Endothelial cell of umbilical vein (primary cell): ENCODE results near the gene NOX5. TPM values are rescaled to one million over a fixed set of nuclear protein-coding genes. Genes with fewer than 3 reads are reported as not detected.

Source experiments
- BruUV-seq: library from RNA; stranded (reverse); fragments of 400-500 nt; replicated peaks from 2 replicates; lab custom pipeline; 2021; lab: Mats Ljungman, UMichigan
- CTCF ChIA-PET: fragments of 300-600, 350-600 bp; sonication (Branson Sonifier 250); formaldehyde crosslinking; loops from one replicate; lab custom pipeline; 2021; ENCODE audit warnings: antibody characterized with exemption, inconsistent platforms; lab: Charles Lee
- POLR2A ChIA-PET: fragments of 300-600, 350-600 bp; sonication (Branson Sonifier 250); formaldehyde crosslinking; loops from one replicate; lab custom pipeline; 2021; ENCODE audit warnings: antibody characterized with exemption, inconsistent platforms; lab: Charles Lee
- DNase-seq: peaks from one replicate; pipeline ENCODE4 v3.0.0-alpha.2; 2011; ENCODE audit warnings: low read depth, low spot score
- FAIRE-seq: peaks from 2 replicates; lab custom pipeline; 2011; peaks lifted over from hg19 to GRCh38; lab: Jason Lieb, UNC
- H2AFZ ChIP-seq: 2 replicates; pipeline ENCODE4 v1.6.0; 2012; ENCODE audit warnings: low read depth, low read length, control low read depth, inconsistent platforms
- H3K27ac ChIP-seq: 2 replicates; pipeline ENCODE4 v1.5.1; 2011; ENCODE audit warnings: low read depth, mild to moderate bottlenecking, control low read depth, low read length, moderate library complexity; ENCODE audit not compliant: insufficient read depth
- H3K27me3 ChIP-seq, 2 experiments: 2 replicates each; pipeline versions ENCODE4 v1.6.0 to v1.6.1; 2011; ENCODE audit warnings: low read length in 2 of 2, mixed read lengths in 1 of 2; ENCODE audit not compliant: control insufficient read depth in 2 of 2, insufficient read depth in 2 of 2
- H3K36me3 ChIP-seq, 2 experiments: 2 replicates in 1 of 2; 3 replicates in 1 of 2; pipeline ENCODE4 v1.5.1; 2011; ENCODE audit warnings: low read length in 2 of 2, mild to moderate bottlenecking in 1 of 2, moderate library complexity in 1 of 2; ENCODE audit not compliant: control insufficient read depth in 2 of 2, insufficient read depth in 2 of 2; ENCODE audit errors: extremely low read depth in 1 of 2
- H3K4me1 ChIP-seq: 3 replicates; pipeline ENCODE4 v1.5.1; 2011; ENCODE audit warnings: mild to moderate bottlenecking, low read length; ENCODE audit not compliant: control insufficient read depth, insufficient read depth; ENCODE audit errors: extremely low read depth
- H3K4me2 ChIP-seq: 2 replicates; pipeline ENCODE4 v1.6.1; 2011; ENCODE audit warnings: low read length, control low read depth, mixed read lengths; ENCODE audit not compliant: insufficient read depth
- H3K4me3 ChIP-seq, 3 experiments: fragments of 200-600 bp in 1 of 3; sonication (generic), shearing (Covaris generic) in 1 of 3; replicated peaks in 1 of 3; 2 replicates each; pipeline ENCODE4 v1.5.1; 2011 to 2016; ENCODE audit warnings: control low read depth in 3 of 3, low read length in 3 of 3, mild to moderate bottlenecking in 2 of 3, inconsistent platforms in 1 of 3, low read depth in 1 of 3, moderate library complexity in 1 of 3; ENCODE audit not compliant: insufficient read depth in 1 of 3
- H3K79me2 ChIP-seq: 2 replicates; pipeline ENCODE4 v1.6.0; 2012; ENCODE audit warnings: low read length, inconsistent platforms; ENCODE audit not compliant: control insufficient read depth, insufficient read depth
- H3K9ac ChIP-seq: replicated peaks from 2 replicates; pipeline ENCODE3; 2011; ENCODE audit warnings: low read length, control low read depth; ENCODE audit not compliant: insufficient read depth; ENCODE audit errors: extremely low read depth
- H3K9me1 ChIP-seq: replicated peaks from 3 replicates; pipeline ENCODE4 v1.6.0; 2011; ENCODE audit warnings: mild to moderate bottlenecking, low read length; ENCODE audit not compliant: control insufficient read depth, insufficient read depth; ENCODE audit errors: extremely low read depth
- H3K9me3 ChIP-seq: replicated peaks from 2 replicates; pipeline ENCODE4 v1.5.1; 2012; ENCODE audit warnings: low read length, inconsistent platforms; ENCODE audit not compliant: control insufficient read depth, insufficient read depth
- H4K20me1 ChIP-seq: replicated peaks from 2 replicates; pipeline ENCODE3; 2011; ENCODE audit warnings: mild to moderate bottlenecking, low read length; ENCODE audit not compliant: control insufficient read depth, insufficient read depth; ENCODE audit errors: extremely low read depth
- CTCF ChIP-seq, 2 donors: IDR thresholded peaks; 1 replicate in 1 of 2; 2 replicates in 1 of 2; pipeline ENCODE4 v1.5.1; 2011; ENCODE audit warnings: low read length in 2 of 2, mild to moderate bottlenecking in 2 of 2, moderate library complexity in 2 of 2, control low read depth in 1 of 2, inconsistent platforms in 1 of 2, low read depth in 1 of 2; ENCODE audit not compliant: insufficient read depth in 1 of 2; ENCODE audit errors: extremely low read depth in 1 of 2
- EZH2 ChIP-seq: IDR thresholded peaks from 2 replicates; pipeline ENCODE4 v1.6.1; 2012; ENCODE audit warnings: borderline replicate concordance, low read depth, mild to moderate bottlenecking, moderate library complexity, low read length, inconsistent platforms; ENCODE audit not compliant: severe bottlenecking
- FOS ChIP-seq: IDR thresholded peaks from 2 replicates; pipeline ENCODE4 v1.6.1; 2011; ENCODE audit warnings: mild to moderate bottlenecking, low read length, moderate library complexity, borderline replicate concordance; ENCODE audit not compliant: insufficient read depth
- GATA2 ChIP-seq: IDR thresholded peaks from 2 replicates; pipeline ENCODE4 v1.7.0; 2011; ENCODE audit warnings: low read depth, mild to moderate bottlenecking, moderate library complexity, mixed read lengths, low read length; ENCODE audit not compliant: insufficient read length, insufficient read depth
- JUN ChIP-seq: IDR thresholded peaks from 2 replicates; pipeline ENCODE4 v1.6.1; 2011; ENCODE audit warnings: borderline replicate concordance, low read depth; ENCODE audit not compliant: insufficient read length, insufficient read depth
- MYC ChIP-seq: IDR thresholded peaks from one replicate; pipeline ENCODE4 v1.6.1; 2011; ENCODE audit warnings: mild to moderate bottlenecking, low read depth, low read length
- POLR2A ChIP-seq: IDR thresholded peaks from 2 replicates; pipeline ENCODE4 v1.6.1; 2012; ENCODE audit warnings: low read depth, mild to moderate bottlenecking, control low read depth, low read length
- POLR2AphosphoS5 ChIP-seq: IDR thresholded peaks from 2 replicates; pipeline ENCODE4 v1.6.1; 2012; ENCODE audit warnings: low read depth, mild to moderate bottlenecking, control low read depth, low read length, moderate library complexity; ENCODE audit not compliant: insufficient read depth
- dilution Hi-C: fragments of 300-500 bp; cut with MboI; formaldehyde crosslinking; loops from one replicate; pipeline ENCODE4 v1.15.0; 2019; ENCODE audit warnings: low sequenced_read_pairs; ENCODE audit not compliant: extremely low pct_ligation_motif_present
- intact Hi-C: fragments of 100-400 bp; cut with micrococcal nuclease; formaldehyde crosslinking; loops from one replicate; pipeline ENCODE4 v1.10.0; 2022
- polyA plus RNA-seq, 4 experiments: library from polyadenylated mRNA; depleted of rRNA in 3 of 4; stranded (reverse) in 3 of 4; unstranded in 1 of 4; fragments of >200 nt; gene quantifications; 2 replicates each; pipeline versions ENCODE4 v1.2.1 to v1.2.3, GENCODE V29; 2011 to 2012; ENCODE audit warnings: missing spikeins in 1 of 4
- total RNA-seq: library from RNA; stranded (reverse); gene quantifications from 2 replicates; pipeline ENCODE4 v1.2.3, GENCODE V29; 2021
- TF ChIP-seq, protein P1 (sequence below): IDR thresholded peaks from 2 replicates; pipeline ENCODE4 v1.6.1; 2011; ENCODE audit not compliant: insufficient read depth, insufficient read length

Gene NOX5
- total and polyA plus RNA-seq, 2 donors (not counting 3 experiments of a cell fraction or from before 2014, with no cell fraction given): 0.08 TPM; not detected in 1

DNA sequence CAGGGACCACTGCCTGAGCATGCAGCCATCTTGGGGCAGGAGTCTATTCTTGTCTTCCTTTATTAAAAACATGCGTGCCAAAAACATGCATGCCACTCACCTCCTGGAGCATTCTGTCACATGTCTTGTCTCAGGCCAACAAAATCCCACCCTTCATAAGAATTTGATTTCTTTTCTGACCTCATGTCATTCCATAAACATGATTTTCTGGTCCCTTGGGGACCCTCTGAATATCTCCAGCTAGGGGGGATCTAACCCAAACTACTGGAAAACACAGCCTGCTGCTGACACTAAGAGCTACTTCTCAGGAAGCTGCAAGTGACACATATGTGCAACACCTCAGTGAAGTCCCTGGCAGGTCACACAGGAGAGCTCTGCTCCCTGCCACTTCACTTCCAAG, 26.8 kb upstream of the NOX5 start:
- dilution Hi-C loops: no loop called here

More for the DNA sequence above, 26.8 kb upstream of the NOX5 start:
- no peak overlapping the region for H2AFZ ChIP-seq
- H3K4me3 ChIP-seq: no peak overlapping the region
- no peaks in the 10 kb centered on the region for H4K20me1 ChIP-seq
- no peak overlapping the region for H3K27ac ChIP-seq
- no peaks in the 10 kb centered on the region for H3K4me1 ChIP-seq
- H3K9ac ChIP-seq: no peak overlapping the region
- intact Hi-C loops: no loop called here
- no peaks in the 10 kb centered on the region for H3K36me3 ChIP-seq
- POLR2A ChIA-PET: no interaction called here
- H3K4me2 ChIP-seq: no peak overlapping the region
- DNase-seq (no peak), FAIRE-seq (no peak)
- CTCF ChIA-PET: interaction anchor here (0.9 to 1.4 kb wide), 2 partner anchors 13 kb away, joined by 3 read pairs; no protein-coding TSS in a partner anchor
- no TSS peak for BruUV-seq
- H3K9me3 ChIP-seq: no peaks in the 10 kb centered on the region
- H3K27me3 ChIP-seq: peaks cover 0 to 7% of the 10 kb centered on the region in 2 experiments
- no peaks in the 10 kb centered on the region for H3K9me1 ChIP-seq
- no peaks in the 10 kb centered on the region for H3K79me2 ChIP-seq
- TF ChIP-seq POLR2AphosphoS5: no peak
- TF ChIP-seq EZH2: no peak
- TF ChIP-seq JUN: no peak
- no peak for TF ChIP-seq MYC
- TF ChIP-seq, protein P1, sequence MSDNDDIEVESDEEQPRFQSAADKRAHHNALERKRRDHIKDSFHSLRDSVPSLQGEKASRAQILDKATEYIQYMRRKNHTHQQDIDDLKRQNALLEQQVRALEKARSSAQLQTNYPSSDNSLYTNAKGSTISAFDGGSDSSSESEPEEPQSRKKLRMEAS: no peak
- no peak for TF ChIP-seq FOS
- no peak for TF ChIP-seq POLR2A
- no peak for TF ChIP-seq GATA2
- TF ChIP-seq CTCF (IDR thresholded peaks at IDR 0.05; ENCODE audit: extremely low read depth in 1 of 2, insufficient read depth in 1 of 2, low read depth in 1 of 2, low read length in 2 of 2): no peak
